Stimulated activated CD8-positive, alpha-beta memory T cell treated with anti-CD3 and anti-CD28 coated beads, Interleukin-15, amount 100 ng/mL, for 48 hours (primary cell): ENCODE data around the gene FAM162A.
"Not testable (repeated sequence)": the region's sequence is repeated elsewhere in the genome, so short reads cannot be mapped to it uniquely, and the experiment has no call there.

Experiments
- DNase-seq, 2 donors: peaks; one replicate each; pipeline ENCODE4 v3.0.0-alpha.2; 2020; ENCODE audit warnings: low read depth in 2 of 2

Gene FAM162A

GRCh38 chr3:122416966-122417365 is 33.0 kb downstream of the FAM162A start:
- no peak for DNase-seq

GRCh38 chr3:122421101-122421500 is 37.1 kb downstream of the FAM162A start:
- DNase-seq = no peak

GRCh38 chr3:122421836-122422235 is 37.9 kb downstream of the FAM162A start:
- DNase-seq = no peak

GRCh38 chr3:122427857-122428471 is 44.0 kb downstream of the FAM162A start:
- no peak for DNase-seq

- DNase-seq = no peak
Measured at GRCh38 chr3:122430371-122430770, 46.4 kb downstream of the FAM162A start.

- DNase-seq = no peak
Measured at GRCh38 chr3:122435950-122436349, 52.0 kb downstream of the FAM162A start.

- no peak for DNase-seq
Measured at GRCh38 chr3:122443090-122443489, 59.1 kb downstream of the FAM162A start.

- not testable (repeated sequence) for DNase-seq
Measured at GRCh38 chr3:122443762-122444490, 59.9 kb downstream of the FAM162A start.

- not testable (repeated sequence) for DNase-seq
Measured at GRCh38 chr3:122444491-122444887, 60.5 kb downstream of the FAM162A start.

- not testable (repeated sequence) for DNase-seq
Measured at GRCh38 chr3:122448218-122448617, 64.2 kb downstream of the FAM162A start.

GRCh38 chr3:122451371-122451770 is 67.4 kb downstream of the FAM162A start:
- no peak for DNase-seq

- no peak for DNase-seq
Measured at GRCh38 chr3:122456074-122456473, 72.1 kb downstream of the FAM162A start.

GRCh38 chr3:122457706-122458105 is 73.7 kb downstream of the FAM162A start:
- no peak for DNase-seq

GRCh38 chr3:122458992-122459391 is 75.0 kb downstream of the FAM162A start:
- DNase-seq = no peak

GRCh38 chr3:122461806-122462205 is 77.8 kb downstream of the FAM162A start:
- no peak for DNase-seq
